Esophagus squamous epithelium (tissue), 4 donors: ENCODE data around the gene IGF1R.

Experiments used
- POLR2A ChIP-seq, 4 donors: fragments of 450-650 bp; IDR thresholded peaks; one replicate each; pipeline ENCODE4 v1.6.1; 2017; ENCODE audit warnings: antibody characterized with exemption in 4 of 4, mild to moderate bottlenecking in 4 of 4, moderate library complexity in 3 of 4
- TF ChIP-seq, protein P1 (sequence below), 6 experiments: fragments of 450-650 bp in 4 of 6; fragments of 200-600 bp in 2 of 6; sonication (generic) in 2 of 6; IDR thresholded peaks; one replicate each; pipeline ENCODE4 v1.5.1; 2016 to 2019; ENCODE audit warnings: antibody characterized with exemption in 6 of 6, mild to moderate bottlenecking in 4 of 6, moderate library complexity in 4 of 6

DNA sequence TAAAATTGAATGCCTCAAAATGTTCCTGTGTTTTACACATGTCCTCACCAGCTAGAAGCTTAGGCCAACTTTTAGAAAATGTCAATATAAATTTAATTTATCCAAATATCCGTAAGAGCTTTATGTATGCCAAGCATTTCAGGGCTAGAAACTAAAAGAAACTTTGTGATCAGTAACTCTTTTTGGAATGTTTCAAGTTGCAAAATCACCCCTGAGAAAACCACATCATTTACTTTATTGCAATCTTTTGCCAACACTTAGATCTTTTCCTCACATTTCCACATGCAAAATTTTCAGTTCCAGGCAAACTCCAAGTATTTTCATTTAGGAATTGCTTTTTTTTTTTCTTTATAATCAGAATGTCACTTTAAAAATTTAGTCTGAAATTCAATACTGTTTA is 20.1 kb upstream of the IGF1R start:
- TF ChIP-seq, protein P1, sequence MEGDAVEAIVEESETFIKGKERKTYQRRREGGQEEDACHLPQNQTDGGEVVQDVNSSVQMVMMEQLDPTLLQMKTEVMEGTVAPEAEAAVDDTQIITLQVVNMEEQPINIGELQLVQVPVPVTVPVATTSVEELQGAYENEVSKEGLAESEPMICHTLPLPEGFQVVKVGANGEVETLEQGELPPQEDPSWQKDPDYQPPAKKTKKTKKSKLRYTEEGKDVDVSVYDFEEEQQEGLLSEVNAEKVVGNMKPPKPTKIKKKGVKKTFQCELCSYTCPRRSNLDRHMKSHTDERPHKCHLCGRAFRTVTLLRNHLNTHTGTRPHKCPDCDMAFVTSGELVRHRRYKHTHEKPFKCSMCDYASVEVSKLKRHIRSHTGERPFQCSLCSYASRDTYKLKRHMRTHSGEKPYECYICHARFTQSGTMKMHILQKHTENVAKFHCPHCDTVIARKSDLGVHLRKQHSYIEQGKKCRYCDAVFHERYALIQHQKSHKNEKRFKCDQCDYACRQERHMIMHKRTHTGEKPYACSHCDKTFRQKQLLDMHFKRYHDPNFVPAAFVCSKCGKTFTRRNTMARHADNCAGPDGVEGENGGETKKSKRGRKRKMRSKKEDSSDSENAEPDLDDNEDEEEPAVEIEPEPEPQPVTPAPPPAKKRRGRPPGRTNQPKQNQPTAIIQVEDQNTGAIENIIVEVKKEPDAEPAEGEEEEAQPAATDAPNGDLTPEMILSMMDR (IDR thresholded peaks at IDR 0.05) = no peak
- no peak for TF ChIP-seq POLR2A (IDR thresholded peaks at IDR 0.05)
